Smooth muscle cell (in vitro differentiated cells): ENCODE measurements around the gene SLIRP. TPM values are rescaled to one million over a fixed set of nuclear protein-coding genes. Genes with fewer than 3 reads are reported as not detected.

Experiments
- DNase-seq: peaks from one replicate; lab custom pipeline; 2025; ENCODE audit not compliant: unreplicated experiment; lab: John Stamatoyannopoulos, UW
- H2AFZ ChIP-seq: fragments of 200-600 bp; sonication (generic); 2 replicates; pipeline ENCODE4 v1.6.0; 2016; ENCODE audit warnings: antibody characterized with exemption, low read depth, mild to moderate bottlenecking
- H3F3A ChIP-seq: fragments of 200-600 bp; sonication (generic); 2 replicates; pipeline ENCODE4 v1.6.0; 2017; ENCODE audit warnings: antibody characterized with exemption, low read depth
- H3K27ac ChIP-seq: fragments of 200-600 bp; sonication (generic); 2 replicates; pipeline ENCODE4 v1.5.1; 2016; ENCODE audit warnings: low read depth, mild to moderate bottlenecking
- H3K27me3 ChIP-seq: fragments of 200-600 bp; sonication (generic); 2 replicates; pipeline ENCODE4 v1.6.1; 2016; ENCODE audit warnings: low read depth, mild to moderate bottlenecking
- H3K36me3 ChIP-seq: fragments of 200-600 bp; sonication (generic); 2 replicates; pipeline ENCODE4 v1.5.1; 2016; ENCODE audit warnings: low read depth
- H3K4me1 ChIP-seq: fragments of 200-600 bp; sonication (generic); 2 replicates; pipeline ENCODE4 v1.5.1; 2016; ENCODE audit warnings: low read depth
- H3K4me2 ChIP-seq: fragments of 200-600 bp; sonication (generic); 2 replicates; pipeline ENCODE4 v1.6.0; 2016; ENCODE audit warnings: mild to moderate bottlenecking
- H3K4me3 ChIP-seq: fragments of 200-600 bp; sonication (generic); 2 replicates; pipeline ENCODE4 v1.5.1; 2016; ENCODE audit warnings: mild to moderate bottlenecking
- H3K79me2 ChIP-seq: fragments of 200-600 bp; sonication (generic); 2 replicates; pipeline ENCODE4 v1.6.0; 2016; ENCODE audit warnings: low read depth, mild to moderate bottlenecking
- H3K9ac ChIP-seq: fragments of 200-600 bp; sonication (generic); 2 replicates; pipeline ENCODE4 v1.6.0; 2016; ENCODE audit warnings: low read depth
- H3K9me3 ChIP-seq: fragments of 200-600 bp; sonication (generic); replicated peaks from 2 replicates; pipeline ENCODE4 v1.5.1; 2016; ENCODE audit warnings: low read depth
- H4K20me1 ChIP-seq: fragments of 200-600 bp; sonication (generic); 2 replicates; pipeline ENCODE4 v1.6.0; 2016; ENCODE audit warnings: low read depth
- CTCF ChIP-seq: fragments of 200-600 bp; sonication (generic); IDR thresholded peaks from 2 replicates; pipeline ENCODE4 v1.5.1; 2017; ENCODE audit warnings: borderline replicate concordance, mild to moderate bottlenecking, antibody characterized with exemption; ENCODE audit not compliant: insufficient read depth, poor library complexity, severe bottlenecking
- WGBS: methylation state at CpG from one replicate; pipeline ENCODE4 v1.1.7; 2016; ENCODE audit warnings: low lambda C conversion rate; 5-methylcytosine and 5-hydroxymethylcytosine counted together
- polyA plus RNA-seq: library from polyadenylated mRNA; unstranded; fragments of >200 nt; fragmentation: Nextera tagmentation; extraction: Ambion mirVana; gene quantifications from 2 replicates; pipeline ENCODE4 v1.2.1, GENCODE V29; 2016
- total RNA-seq: library from RNA; depleted of rRNA; stranded (reverse); fragments of >200 nt; gene quantifications from 2 replicates; pipeline ENCODE4 v1.2.3, GENCODE V29; 2014

The SLIRP gene
- total and polyA plus RNA-seq, 2 experiments from 2014 or later, result 577 to 735 TPM

- Histone ChIP-seq H3K4me2 (no peak overlapping the region), H3K9me3 (no peaks in the 10 kb centered on the region), H2AFZ (no peak overlapping the region), H3K36me3 (peaks cover 16% of the 10 kb centered on the region), H3K27me3 (no peaks in the 10 kb centered on the region), H3K4me3 (no peak overlapping the region), H3K4me1 (peaks cover under 1% of the 10 kb centered on the region), H3K9ac (no peak overlapping the region), H3F3A (peaks cover 6% of the 10 kb centered on the region), H4K20me1 (peaks cover 10% of the 10 kb centered on the region), H3K79me2 (peaks cover 25% of the 10 kb centered on the region), H3K27ac (no peak overlapping the region)
- DNase-seq, result no peak
- 96% methylated on average over 6 of the region's 6 CpGs for WGBS
- TF ChIP-seq CTCF, result no peak
These were observed 7.0 kb downstream of the SLIRP start for GRCh38 chr14:77714926-77715325.

- Histone ChIP-seq H3K27me3 (no peaks in the 10 kb centered on the region), H3F3A (peaks cover 6% of the 10 kb centered on the region), H3K9me3 (no peaks in the 10 kb centered on the region), H3K4me1 (no peaks in the 10 kb centered on the region), H3K36me3 (peaks cover 26% of the 10 kb centered on the region), H3K79me2 (peaks cover 10% of the 10 kb centered on the region), H4K20me1 (peaks cover 10% of the 10 kb centered on the region), H3K27ac (no peak overlapping the region), H3K4me3 (no peak overlapping the region), H3K4me2 (no peak overlapping the region), H2AFZ (no peak overlapping the region), H3K9ac (no peak overlapping the region)
- 97% methylated on average over 5 of the region's 5 CpGs for WGBS
- TF ChIP-seq CTCF, result no peak
- DNase-seq, result no peak
These were observed 9.9 kb downstream of the SLIRP start for GRCh38 chr14:77717608-77718305.

GRCh38 chr14:77721437-77721836 lies 13.5 kb downstream of the SLIRP start:
- WGBS, result 97% methylated on average over 5 of the region's 5 CpGs
- no peak for DNase-seq

More at GRCh38 chr14:77721437-77721836, 13.5 kb downstream of the SLIRP start:
- no peaks in the 10 kb centered on the region for H3F3A ChIP-seq
- no peak for TF ChIP-seq CTCF
- H3K9ac ChIP-seq, result no peak overlapping the region
- no peaks in the 10 kb centered on the region for H3K79me2 ChIP-seq
- no peak overlapping the region for H2AFZ ChIP-seq
- H3K9me3 ChIP-seq, result no peaks in the 10 kb centered on the region
- H3K4me1 ChIP-seq, result no peaks in the 10 kb centered on the region
- H3K27ac ChIP-seq, result no peak overlapping the region
- H3K4me3 ChIP-seq, result no peak overlapping the region
- H3K36me3 ChIP-seq, result peaks cover 39% of the 10 kb centered on the region
- H3K4me2 ChIP-seq, result no peak overlapping the region
- no peaks in the 10 kb centered on the region for H3K27me3 ChIP-seq
- peaks cover 12% of the 10 kb centered on the region for H4K20me1 ChIP-seq
